CD4-positive, alpha-beta T cell treated with Interleukin-2 at 100 ng/mL for 4 hours (primary cell): ENCODE results near the gene TMEM80.
"Not testable (repeated sequence)": the region's sequence is repeated elsewhere in the genome, so short reads cannot be mapped to it uniquely, and the experiment has no call there.

Experiments used
- DNase-seq: peaks from one replicate; pipeline ENCODE4 v3.0.0-alpha.2; 2020; ENCODE audit warnings: low spot score

TMEM80 gene

GRCh38 chr11:721247-721740 lies 25.7 kb downstream of the TMEM80 start:
- no peak for DNase-seq

- peak; percentile 47 for DNase-seq
Measured at GRCh38 chr11:721741-722345, 26.2 kb downstream of the TMEM80 start.

GRCh38 chr11:722346-722811 lies 26.8 kb downstream of the TMEM80 start:
- no peak for DNase-seq

GRCh38 chr11:723120-723883 lies 27.7 kb downstream of the TMEM80 start:
- DNase-seq = peak; percentile 71

- no peak for DNase-seq
Measured at GRCh38 chr11:724049-724777, 28.6 kb downstream of the TMEM80 start.

GRCh38 chr11:724778-725386 lies 29.3 kb downstream of the TMEM80 start:
- DNase-seq = no peak

- DNase-seq = no peak
Measured at GRCh38 chr11:725624-726202, 30.1 kb downstream of the TMEM80 start.

GRCh38 chr11:726278-727220 lies 30.9 kb downstream of the TMEM80 start:
- DNase-seq = peak; percentile 48

- no peak for DNase-seq
Measured at GRCh38 chr11:727281-727701, 31.7 kb downstream of the TMEM80 start.

GRCh38 chr11:727859-728748 lies 32.5 kb downstream of the TMEM80 start:
- peak; percentile 81 for DNase-seq

GRCh38 chr11:728901-729491 lies 33.4 kb downstream of the TMEM80 start:
- no peak for DNase-seq

- DNase-seq = no peak
Measured at GRCh38 chr11:729492-730074, 34.0 kb downstream of the TMEM80 start.

- no peak for DNase-seq
Measured at GRCh38 chr11:733072-733471, 37.5 kb downstream of the TMEM80 start.

GRCh38 chr11:734541-734940 lies 38.9 kb downstream of the TMEM80 start:
- not testable (repeated sequence) for DNase-seq

- DNase-seq = no peak
Measured at GRCh38 chr11:737366-737765, 41.8 kb downstream of the TMEM80 start.

GRCh38 chr11:737899-738298 lies 42.3 kb downstream of the TMEM80 start:
- DNase-seq = not testable (repeated sequence)

GRCh38 chr11:742156-742546 lies 46.5 kb downstream of the TMEM80 start:
- DNase-seq = no peak

GRCh38 chr11:742571-743201 lies 47.1 kb downstream of the TMEM80 start:
- DNase-seq = no peak
